Right lobe of liver (tissue), 6 donors: ENCODE data around the gene PSMB11. TPM values are rescaled to one million over a fixed set of nuclear protein-coding genes. Genes with fewer than 3 reads are reported as not detected.
A peak's percentile ranks its signal among the peaks of the same experiment; 100 is the strongest.

Source experiments
- ATAC-seq, 4 donors: fragments of 200-7000 bp; cut with Tn5 transposase; one replicate each; pipeline ENCODE4 v1.9.1; 2020; ENCODE audit warnings: mild to moderate bottlenecking in 4 of 4, moderate library complexity in 4 of 4
- DNase-seq, 3 donors: peaks; one replicate each; pipeline ENCODE4 v3.0.0-alpha.2; 2020
- H3K27ac ChIP-seq, 3 donors: fragments of 200-600 bp; one replicate each; pipeline ENCODE4 v1.8.0; 2022
- H3K27me3 ChIP-seq, 2 donors: fragments of 200-600 bp; one replicate each; pipeline ENCODE4 v1.8.0; 2022
- H3K36me3 ChIP-seq, 4 donors: fragments of 200-600 bp; sonication (generic) in 1 of 4; one replicate each; pipeline versions ENCODE4 v1.5.1 to v1.8.0; 2017 to 2022; ENCODE audit warnings: control low read depth in 1 of 4
- H3K4me1 ChIP-seq, 4 donors: fragments of 200-600 bp; sonication (generic) in 1 of 4; one replicate each; pipeline versions ENCODE4 v1.5.1 to v1.8.0; 2017 to 2022; ENCODE audit warnings: control low read depth in 1 of 4
- H3K4me3 ChIP-seq, 3 donors: fragments of 200-600 bp; one replicate each; pipeline ENCODE4 v1.8.0; 2022
- H3K9me3 ChIP-seq, 4 donors: fragments of 200-600 bp; sonication (generic) in 1 of 4; one replicate each; pipeline versions ENCODE4 v1.5.1 to v1.8.0; 2017 to 2022; ENCODE audit warnings: control low read depth in 1 of 4
- POLR2A ChIP-seq: fragments of 450-650 bp; IDR thresholded peaks from one replicate; pipeline ENCODE4 v1.6.1; 2017; ENCODE audit warnings: antibody characterized with exemption, mild to moderate bottlenecking
- WGBS: methylation state at CpG from one replicate; pipeline ENCODE4 v1.1.6; 2018; ENCODE audit warnings: low coverage, low lambda C conversion rate; ENCODE audit not compliant: insufficient coverage; ENCODE audit errors: missing lambda C conversion rate; 5-methylcytosine and 5-hydroxymethylcytosine counted together
- intact Hi-C, 2 donors: fragments of 100-400 bp; cut with DNase I; formaldehyde crosslinking; loops; one replicate each; pipeline versions ENCODE4 v1.11.2 to v1.14.1; 2022
- total RNA-seq, 6 experiments: library from RNA; depleted of rRNA in 2 of 6; stranded (reverse); fragments of >200 nt in 2 of 6; fragmentation: NEBNext Ultra II Directional in 3 of 6; extraction: Animal tissue kit (Norgen Biotek cat#: 25700) in 3 of 6; gene quantifications; one replicate each; pipeline versions ENCODE4 v1.1.0 to v1.2.4, GENCODE V29; 2016 to 2023
- TF ChIP-seq, protein P1 (sequence below), 4 donors: fragments of 200-600 bp in 3 of 4; fragments of 450-650 bp in 1 of 4; IDR thresholded peaks; one replicate each; pipeline versions ENCODE4 v1.5.1 to v1.8.0; 2016 to 2022; ENCODE audit warnings: antibody characterized with exemption in 4 of 4, mild to moderate bottlenecking in 2 of 4
- donor health status: DM: no; HTN: yes; CAD: no.
- donor health status: DM: no; HTN: no; CAD: no.
- donor health status: DM: no; HTN: no; CAD: no.
- donor health status: DM: no; HTN: yes; CAD: no.
- donor health status: DM: no; HTN: yes; CAD: no.

Gene PSMB11
- total RNA-seq, 6 experiments from 2014 or later = not detected

DNA sequence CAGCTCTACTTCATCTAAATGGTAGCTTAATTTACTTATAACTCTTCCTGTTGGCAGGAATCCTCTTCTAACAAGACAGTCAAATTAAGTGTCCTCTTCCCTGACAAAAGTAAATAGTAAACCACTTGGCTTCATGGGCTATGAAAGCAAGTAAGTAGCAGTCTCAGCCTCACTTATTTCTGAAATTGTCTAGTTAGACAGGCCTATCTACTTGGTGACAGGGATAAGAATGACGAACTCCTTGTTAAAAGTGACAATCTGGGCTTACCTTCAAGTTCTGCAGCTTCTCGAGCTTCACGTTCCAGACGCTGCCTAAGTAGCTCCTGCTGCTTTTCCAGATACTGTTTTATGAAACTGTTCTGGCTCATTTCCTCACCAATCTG is 48.2 kb downstream of the PSMB11 start:
- DNase-seq = no peak
- no peaks in the 10 kb centered on the region for H3K27me3 ChIP-seq
- 42% methylated on average over 4 of the region's 4 CpGs for WGBS
- peaks cover 16 to 78% (median 27%) of the 10 kb centered on the region in 4 donors for H3K36me3 ChIP-seq
- no peak for ATAC-seq
- TF ChIP-seq, protein P1, sequence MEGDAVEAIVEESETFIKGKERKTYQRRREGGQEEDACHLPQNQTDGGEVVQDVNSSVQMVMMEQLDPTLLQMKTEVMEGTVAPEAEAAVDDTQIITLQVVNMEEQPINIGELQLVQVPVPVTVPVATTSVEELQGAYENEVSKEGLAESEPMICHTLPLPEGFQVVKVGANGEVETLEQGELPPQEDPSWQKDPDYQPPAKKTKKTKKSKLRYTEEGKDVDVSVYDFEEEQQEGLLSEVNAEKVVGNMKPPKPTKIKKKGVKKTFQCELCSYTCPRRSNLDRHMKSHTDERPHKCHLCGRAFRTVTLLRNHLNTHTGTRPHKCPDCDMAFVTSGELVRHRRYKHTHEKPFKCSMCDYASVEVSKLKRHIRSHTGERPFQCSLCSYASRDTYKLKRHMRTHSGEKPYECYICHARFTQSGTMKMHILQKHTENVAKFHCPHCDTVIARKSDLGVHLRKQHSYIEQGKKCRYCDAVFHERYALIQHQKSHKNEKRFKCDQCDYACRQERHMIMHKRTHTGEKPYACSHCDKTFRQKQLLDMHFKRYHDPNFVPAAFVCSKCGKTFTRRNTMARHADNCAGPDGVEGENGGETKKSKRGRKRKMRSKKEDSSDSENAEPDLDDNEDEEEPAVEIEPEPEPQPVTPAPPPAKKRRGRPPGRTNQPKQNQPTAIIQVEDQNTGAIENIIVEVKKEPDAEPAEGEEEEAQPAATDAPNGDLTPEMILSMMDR (IDR thresholded peaks at IDR 0.05) = no peak
- no peak for TF ChIP-seq POLR2A
- no peak overlapping the region for H3K27ac ChIP-seq
- no peaks in the 10 kb centered on the region for H3K9me3 ChIP-seq
- peaks cover 0 to 11% (median 4%) of the 10 kb centered on the region in 4 donors for H3K4me1 ChIP-seq
- intact Hi-C loops = no loop called here
- H3K4me3 ChIP-seq = no peak overlapping the region

DNA sequence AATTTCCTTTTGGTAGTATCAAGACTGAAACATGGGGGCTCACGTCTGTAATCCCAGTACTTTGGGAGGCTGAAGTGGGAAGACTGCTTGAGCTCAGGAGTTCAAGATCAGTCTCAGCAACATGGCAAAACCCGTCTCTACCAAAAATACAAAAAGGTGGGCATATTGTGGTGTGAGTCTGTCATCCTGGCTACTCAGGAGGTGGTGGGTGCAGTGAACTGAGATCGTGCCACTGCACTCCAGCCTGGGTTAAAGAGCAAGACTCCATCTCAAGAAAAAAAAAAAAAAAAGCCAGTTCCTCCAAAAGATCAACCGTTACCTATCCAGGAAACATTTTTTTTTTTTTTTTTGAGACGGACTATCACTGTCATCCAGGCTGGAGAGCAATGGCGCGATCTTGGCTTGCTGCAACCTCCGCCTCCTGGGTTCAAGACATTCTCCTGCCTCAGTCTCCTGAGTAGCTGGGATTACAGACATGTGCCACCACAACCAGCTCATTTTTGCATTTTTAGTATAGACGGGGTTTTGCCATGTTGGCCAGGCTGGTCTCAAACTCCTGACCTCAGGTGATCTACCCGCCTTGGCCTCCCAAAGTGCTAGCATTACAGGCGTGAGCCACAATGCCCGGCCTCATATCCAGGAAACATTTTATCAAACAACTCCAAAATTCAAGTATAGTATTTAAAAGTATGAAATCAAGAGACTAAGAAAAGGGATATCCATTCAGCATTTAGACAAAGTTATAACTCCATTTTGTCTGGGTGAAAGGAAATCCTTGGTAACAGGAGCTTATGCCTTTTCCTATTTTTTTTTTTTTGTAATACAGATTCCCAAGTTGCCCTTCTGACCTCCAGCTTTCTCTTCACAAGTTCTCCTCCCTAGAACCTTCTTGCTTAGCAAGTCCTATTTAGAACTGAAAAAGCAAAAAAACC is 49.5 kb downstream of the PSMB11 start:
- 69% methylated on average over 9 of the region's 12 CpGs for WGBS
- no peak overlapping the region for H3K27ac ChIP-seq
- no peak for DNase-seq
- ATAC-seq = no peak
- no peak overlapping the region for H3K4me3 ChIP-seq
- intact Hi-C loops = no loop called here
- no peaks in the 10 kb centered on the region for H3K27me3 ChIP-seq
- TF ChIP-seq, protein P1 (IDR thresholded peaks at IDR 0.05) = no peak
- no peak for TF ChIP-seq POLR2A
- H3K9me3 ChIP-seq = no peaks in the 10 kb centered on the region
- peaks cover 0 to 12% (median 5%) of the 10 kb centered on the region in 4 donors for H3K4me1 ChIP-seq
- peaks cover 13 to 65% (median 19%) of the 10 kb centered on the region in 4 donors for H3K36me3 ChIP-seq

DNA sequence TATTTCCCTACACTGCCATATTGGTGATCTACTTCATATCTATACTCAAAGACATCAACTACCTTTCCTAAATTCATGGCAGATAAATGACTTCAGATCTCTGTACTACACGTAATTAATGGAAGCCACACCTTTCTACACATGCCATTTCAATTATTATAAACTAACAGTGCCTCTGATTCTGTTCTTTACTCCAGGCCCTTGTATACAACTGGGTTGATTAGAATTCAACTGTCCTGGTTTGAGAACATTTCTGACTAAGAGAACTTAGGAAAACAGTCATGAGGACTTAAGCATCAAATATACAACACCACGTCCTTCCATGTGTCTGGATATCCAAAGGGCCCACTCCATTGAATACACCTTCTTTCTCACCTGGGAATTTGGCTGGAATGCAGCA is 51.1 kb downstream of the PSMB11 start:
- Histone ChIP-seq H3K4me3 (no peak overlapping the region), H3K27me3 (no peaks in the 10 kb centered on the region), H3K27ac (no peak overlapping the region), H3K4me1 (peaks cover 0 to 25% (median 8%) of the 10 kb centered on the region in 4 donors), H3K36me3 (peaks cover 13 to 55% (median 20%) of the 10 kb centered on the region in 4 donors), H3K9me3 (no peaks in the 10 kb centered on the region)
- TF ChIP-seq, protein P1 (IDR thresholded peaks at IDR 0.05) = no peak
- no peak for TF ChIP-seq POLR2A
- intact Hi-C loops = no loop called here
- ATAC-seq (no peak), DNase-seq (no peak)
- 71% methylated on average over 2 of the region's 2 CpGs for WGBS

DNA sequence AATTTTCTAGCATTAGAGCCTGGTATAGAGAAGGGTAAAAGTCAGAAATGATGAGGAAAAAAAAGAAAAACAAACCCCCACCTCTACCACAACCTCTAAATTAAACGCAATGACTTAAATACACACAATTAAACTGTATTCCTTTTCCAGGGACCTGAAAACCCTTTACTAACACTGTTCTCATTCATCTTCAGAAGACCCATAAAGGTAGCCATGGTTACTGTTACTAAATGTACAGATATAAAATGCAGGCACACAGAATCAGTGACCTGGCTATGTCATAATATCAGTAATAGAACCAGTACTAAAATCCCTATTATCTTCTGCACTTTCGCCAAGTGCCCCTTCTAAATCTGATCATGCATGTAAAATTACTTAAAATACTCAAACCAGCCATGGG is 51.5 kb downstream of the PSMB11 start:
- intact Hi-C loops = no loop called here
- Histone ChIP-seq H3K4me1 (peaks cover 0 to 25% (median 8%) of the 10 kb centered on the region in 4 donors), H3K27me3 (no peaks in the 10 kb centered on the region), H3K27ac (no peak overlapping the region), H3K4me3 (peak overlapping the region in 2 of 3 donors; percentile 79 to 91), H3K9me3 (no peaks in the 10 kb centered on the region), H3K36me3 (peaks cover 13 to 53% (median 21%) of the 10 kb centered on the region in 4 donors)
- WGBS = 82% methylated on average over 2 of the region's 2 CpGs
- TF ChIP-seq, protein P1 (IDR thresholded peaks at IDR 0.05) = no peak
- TF ChIP-seq POLR2A = no peak
- no peak for DNase-seq
- no peak for ATAC-seq

Other genes with a start within 250 kb of the PSMB11 start
- gene SLC7A7, start 226.8 kb upstream of the PSMB11 start, total RNA-seq = 10 to 100 TPM in 2 of 6 experiments, 1 to 10 TPM in 4; 6.2 to 11.4 (median 7.3) TPM
- 10 to 100 TPM; 42.0 to 96.6 (median 47.6) TPM for gene MRPL52, start 212.3 kb upstream of the PSMB11 start, total RNA-seq
- 10 to 100 TPM in 4 of 6 experiments, 1 to 10 TPM in 2; 8.7 to 26.0 (median 12.8) TPM for gene MMP14, start 205.6 kb upstream of the PSMB11 start, total RNA-seq
- gene LRP10, start 170.5 kb upstream of the PSMB11 start, total RNA-seq = 10 to 100 TPM; 31.0 to 54.5 (median 44.6) TPM
- gene REM2, start 159.0 kb upstream of the PSMB11 start, total RNA-seq = under 1 TPM in 2 of 6 experiments, not detected in 4; 0.10 to 0.12 TPM
- gene RBM23, start 123.1 kb upstream of the PSMB11 start, total RNA-seq = 10 to 100 TPM; 22.2 to 38.0 (median 34.0) TPM
- 10 to 100 TPM; 22.5 to 32.1 (median 25.7) TPM for gene PRMT5, start 112.8 kb upstream of the PSMB11 start, total RNA-seq
- 10 to 100 TPM in 4 of 6 experiments, 1 to 10 TPM in 2; 6.8 to 17.9 (median 12.4) TPM for gene HAUS4, start 85.1 kb upstream of the PSMB11 start, total RNA-seq
- 10 to 100 TPM in 5 of 6 experiments, 1 to 10 TPM in 1; 7.8 to 64.6 (median 54.2) TPM for gene AJUBA, start 59.7 kb upstream of the PSMB11 start, total RNA-seq
- gene C14orf93, start 32.1 kb upstream of the PSMB11 start, total RNA-seq = 1 to 10 TPM; 1.7 to 4.0 (median 3.2) TPM
- gene PSMB5, start 7.3 kb upstream of the PSMB11 start, total RNA-seq = 10 to 100 TPM; 51.2 to 93.5 (median 59.1) TPM
- under 1 TPM; 0.26 to 0.74 (median 0.54) TPM for gene CDH24, start 15.3 kb downstream of the PSMB11 start, total RNA-seq
- 10 to 100 TPM; 40.5 to 66.1 (median 52.9) TPM for gene ACIN1, start 52.9 kb downstream of the PSMB11 start, total RNA-seq
- 10 to 100 TPM; 10.7 to 22.6 (median 14.1) TPM for gene C14orf119, start 53.3 kb downstream of the PSMB11 start, total RNA-seq
- gene CIROP, start 62.8 kb downstream of the PSMB11 start, total RNA-seq = not detected
- gene CEBPE, start 77.0 kb downstream of the PSMB11 start, total RNA-seq = under 1 TPM in 2 of 6 experiments, not detected in 4; 0.13 to 0.18 TPM
- gene SLC7A8, start 141.4 kb downstream of the PSMB11 start, total RNA-seq = 10 to 100 TPM in 1 of 6 experiments, 1 to 10 TPM in 5; 3.2 to 10.1 (median 4.4) TPM
- gene RNF212B, start 195.7 kb downstream of the PSMB11 start, total RNA-seq = under 1 TPM in 1 of 6 experiments, not detected in 5; 0.49 TPM
- 1 to 10 TPM; 3.4 to 8.8 (median 5.3) TPM for gene HOMEZ, start 243.9 kb downstream of the PSMB11 start, total RNA-seq